Astrocyte of the spinal cord (primary cell): ENCODE results near the gene UBE2C.

Experiments used
- DNase-seq: peaks from one replicate; pipeline ENCODE4 v3.0.0; 2011; ENCODE audit warnings: low read depth, low spot score
- H3K4me3 ChIP-seq: 2 replicates; pipeline ENCODE4 v1.5.1; 2011; ENCODE audit warnings: low read depth, mild to moderate bottlenecking, low read length, moderate library complexity
- in situ Hi-C: cut with HindIII; loops from 2 replicates; pipeline ENCODE4 v1.10.0; 2017; ENCODE audit warnings: low sequenced_read_pairs
- TF ChIP-seq, protein P1 (sequence below): IDR thresholded peaks from 2 replicates; pipeline ENCODE4 v1.5.1; 2012; ENCODE audit warnings: low read depth, mild to moderate bottlenecking, low read length, inconsistent platforms

The UBE2C gene

DNA sequence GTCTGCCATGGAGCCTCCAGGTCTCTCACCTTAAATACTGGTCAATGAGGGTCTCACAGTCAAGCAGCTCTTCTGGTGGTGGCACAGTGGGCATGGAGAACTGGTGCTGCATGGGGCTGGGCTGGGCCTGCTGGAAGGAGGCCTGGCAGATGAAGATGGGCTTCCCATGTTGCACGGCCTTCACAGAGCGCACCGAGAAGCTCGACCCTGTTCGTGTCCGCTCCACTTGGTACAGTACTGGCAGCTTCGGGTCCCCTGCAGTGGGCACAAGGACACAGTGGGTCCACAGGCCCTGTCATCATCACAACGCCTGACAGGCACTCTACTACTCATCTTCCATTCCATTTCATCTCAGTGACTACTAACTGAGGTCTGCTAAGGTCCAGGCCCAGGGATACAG is 36.0 kb downstream of the UBE2C start:
- in situ Hi-C loops, result no loop called here

DNA sequence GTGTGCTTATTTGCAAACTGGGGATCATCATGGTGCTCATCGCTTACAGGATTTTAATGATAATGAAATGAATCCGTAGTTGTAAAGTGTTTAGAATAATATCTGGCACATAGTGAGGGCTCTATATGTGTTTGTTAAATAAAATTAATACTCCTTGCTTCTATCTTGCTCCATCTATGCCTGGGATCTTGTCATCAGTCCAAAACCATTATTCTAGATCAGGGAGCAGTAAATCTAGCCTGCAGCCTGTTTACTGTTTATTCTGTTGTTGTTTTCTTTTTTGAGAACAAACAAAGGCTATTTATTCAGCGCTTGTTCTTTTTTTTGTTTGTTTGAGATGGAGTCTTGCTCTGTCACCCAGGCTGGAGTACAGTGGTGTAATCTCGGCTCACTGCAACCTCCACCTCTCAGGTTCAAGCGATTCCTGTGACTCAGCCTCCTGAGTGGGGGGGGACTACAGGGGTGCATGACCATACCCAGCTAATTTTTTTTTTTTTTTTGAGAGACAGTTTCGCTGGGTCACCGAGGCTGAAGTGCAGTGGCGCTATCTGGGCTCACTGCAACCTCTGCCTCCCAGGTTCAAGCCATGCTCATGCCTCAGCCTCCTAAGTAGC is 36.6 kb downstream of the UBE2C start:
- in situ Hi-C loops, result no loop called here
- TF ChIP-seq, protein P1, sequence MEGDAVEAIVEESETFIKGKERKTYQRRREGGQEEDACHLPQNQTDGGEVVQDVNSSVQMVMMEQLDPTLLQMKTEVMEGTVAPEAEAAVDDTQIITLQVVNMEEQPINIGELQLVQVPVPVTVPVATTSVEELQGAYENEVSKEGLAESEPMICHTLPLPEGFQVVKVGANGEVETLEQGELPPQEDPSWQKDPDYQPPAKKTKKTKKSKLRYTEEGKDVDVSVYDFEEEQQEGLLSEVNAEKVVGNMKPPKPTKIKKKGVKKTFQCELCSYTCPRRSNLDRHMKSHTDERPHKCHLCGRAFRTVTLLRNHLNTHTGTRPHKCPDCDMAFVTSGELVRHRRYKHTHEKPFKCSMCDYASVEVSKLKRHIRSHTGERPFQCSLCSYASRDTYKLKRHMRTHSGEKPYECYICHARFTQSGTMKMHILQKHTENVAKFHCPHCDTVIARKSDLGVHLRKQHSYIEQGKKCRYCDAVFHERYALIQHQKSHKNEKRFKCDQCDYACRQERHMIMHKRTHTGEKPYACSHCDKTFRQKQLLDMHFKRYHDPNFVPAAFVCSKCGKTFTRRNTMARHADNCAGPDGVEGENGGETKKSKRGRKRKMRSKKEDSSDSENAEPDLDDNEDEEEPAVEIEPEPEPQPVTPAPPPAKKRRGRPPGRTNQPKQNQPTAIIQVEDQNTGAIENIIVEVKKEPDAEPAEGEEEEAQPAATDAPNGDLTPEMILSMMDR, result no peak
- no peak overlapping the region for H3K4me3 ChIP-seq
- no peak for DNase-seq

More for the DNA sequence above, 36.0 kb downstream of the UBE2C start:
- TF ChIP-seq, protein P1, result no peak
- DNase-seq, result no peak
- H3K4me3 ChIP-seq, result no peak overlapping the region

DNA sequence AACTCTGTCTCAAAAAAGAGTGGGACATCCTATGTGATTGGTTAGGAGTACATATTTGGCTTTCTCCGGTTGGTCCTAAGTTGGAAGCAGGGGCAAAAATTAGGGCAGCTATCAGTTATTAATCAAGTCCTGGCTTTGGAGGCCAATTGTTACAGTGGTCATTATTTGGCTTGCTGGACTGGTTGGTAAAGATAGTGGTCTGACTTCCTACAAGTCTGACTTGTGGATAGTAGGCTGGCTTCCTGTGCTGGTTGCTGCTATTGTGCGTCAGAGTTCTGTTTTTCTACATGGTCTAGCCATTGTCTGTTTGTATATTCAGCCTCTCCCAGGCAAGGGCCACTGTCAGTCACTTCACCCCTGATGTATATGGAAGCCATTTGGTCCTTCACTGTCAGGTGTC is 37.8 kb downstream of the UBE2C start:
- in situ Hi-C loops, result no loop called here
- TF ChIP-seq, protein P1, result no peak
- no peak for DNase-seq
- H3K4me3 ChIP-seq, result no peak overlapping the region

DNA sequence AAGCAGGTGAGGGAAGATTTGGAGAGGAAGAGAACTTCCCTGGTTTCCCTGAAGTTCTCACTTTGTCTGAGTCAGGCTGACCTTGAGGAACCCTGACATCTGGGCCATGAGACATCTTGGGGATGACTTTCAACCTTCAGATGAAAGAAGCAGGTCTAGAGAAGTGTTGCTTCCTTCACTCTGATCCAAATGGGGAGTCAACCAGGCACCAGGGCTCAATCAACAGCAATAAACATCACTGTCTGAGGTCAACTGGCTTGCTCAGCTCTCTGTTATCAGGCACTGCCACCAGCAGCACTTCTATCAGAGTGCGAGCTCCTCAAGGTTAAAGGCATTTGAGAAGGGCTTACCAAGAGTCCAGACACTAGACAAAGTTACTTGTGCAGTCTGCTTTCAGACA is 38.5 kb downstream of the UBE2C start:
- TF ChIP-seq, protein P1, result no peak
- no peak for DNase-seq
- in situ Hi-C loops, result no loop called here
- no peak overlapping the region for H3K4me3 ChIP-seq

DNA sequence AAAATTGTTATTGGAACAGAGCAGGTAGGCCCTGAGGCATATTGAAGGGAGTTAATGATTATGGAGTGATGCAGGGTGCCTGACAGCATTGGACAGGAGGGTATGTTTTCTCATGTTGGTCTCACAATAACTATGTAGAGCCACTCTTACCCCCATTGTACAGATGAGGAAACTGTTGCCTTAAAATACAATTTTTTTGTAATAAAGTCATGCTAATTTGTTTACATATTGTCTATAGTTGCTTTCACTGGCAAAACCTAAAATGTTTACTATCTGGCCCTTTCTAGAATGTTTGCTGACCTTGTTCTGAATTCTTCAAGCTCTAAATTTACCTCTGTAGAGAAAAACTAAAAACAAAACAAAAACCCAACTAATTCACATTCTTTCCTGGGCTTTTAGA is 39.1 kb downstream of the UBE2C start:
- in situ Hi-C loops, result no loop called here
- DNase-seq, result no peak
- H3K4me3 ChIP-seq, result no peak overlapping the region
- TF ChIP-seq, protein P1, result no peak

DNA sequence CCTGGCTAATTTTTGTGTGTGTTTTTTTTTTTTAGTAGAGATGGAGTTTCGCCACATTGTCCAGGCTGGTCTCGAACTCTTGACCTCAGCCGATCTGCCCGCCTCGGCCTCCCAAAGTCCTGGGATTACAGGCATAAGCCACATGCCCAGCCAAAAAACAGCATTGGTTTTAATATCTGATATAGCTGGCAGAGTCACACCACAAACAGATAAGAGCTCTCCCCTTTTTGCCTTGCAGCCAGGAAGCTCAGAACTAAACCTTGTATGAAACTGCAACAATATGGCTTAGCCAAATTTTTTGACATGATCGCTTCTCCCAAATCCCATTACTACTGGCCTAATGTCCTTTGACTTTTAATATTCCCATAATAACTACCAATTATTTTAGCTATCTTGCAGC is 39.9 kb downstream of the UBE2C start:
- TF ChIP-seq, protein P1, result no peak
- no peak for DNase-seq
- in situ Hi-C loops, result no loop called here
- H3K4me3 ChIP-seq, result no peak overlapping the region

DNA sequence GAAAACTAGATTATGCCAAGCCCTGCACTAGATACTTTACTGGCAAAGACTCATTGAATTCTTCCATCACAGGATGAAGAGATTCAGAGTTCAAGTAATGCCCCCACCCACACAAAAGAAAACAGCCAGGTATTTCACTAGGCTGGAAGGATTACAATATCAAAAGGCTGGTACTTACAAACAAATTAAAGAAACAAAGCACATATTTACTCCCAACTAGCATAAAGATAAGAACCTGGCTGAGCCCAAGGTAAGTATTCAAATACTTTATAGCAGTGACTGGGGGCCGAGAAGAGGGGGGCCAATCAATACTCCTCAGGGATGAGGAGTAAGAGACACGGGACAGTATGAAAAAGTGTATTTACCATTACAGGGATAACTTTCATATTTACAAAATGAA is 41.0 kb downstream of the UBE2C start:
- DNase-seq, result no peak
- H3K4me3 ChIP-seq, result no peak overlapping the region
- TF ChIP-seq, protein P1, result no peak
- in situ Hi-C loops, result no loop called here
